ENCODE data around the gene CTNND2.

GRCh38 chr5:11814373-11814772 lies 89.9 kb downstream of the CTNND2 start:
- no peak for TF ChIP-seq EZH2 (IDR thresholded peaks at IDR 0.05)
- TF ChIP-seq EZH2phosphoT487 (IDR thresholded peaks at IDR 0.05), result no peak
